Measurements from ENCODE around the gene ITIH4. TPM values are rescaled to one million over a fixed set of nuclear protein-coding genes. Genes with fewer than 3 reads are reported as not detected.

Gene ITIH4
- total and polyA plus RNA-seq, 9 of the 15 experiments (the other 6 are each of a cell fraction or from before 2014, with no cell fraction given) = 0.09 to 0.62 (median 0.20) TPM; not detected in 6

DNA sequence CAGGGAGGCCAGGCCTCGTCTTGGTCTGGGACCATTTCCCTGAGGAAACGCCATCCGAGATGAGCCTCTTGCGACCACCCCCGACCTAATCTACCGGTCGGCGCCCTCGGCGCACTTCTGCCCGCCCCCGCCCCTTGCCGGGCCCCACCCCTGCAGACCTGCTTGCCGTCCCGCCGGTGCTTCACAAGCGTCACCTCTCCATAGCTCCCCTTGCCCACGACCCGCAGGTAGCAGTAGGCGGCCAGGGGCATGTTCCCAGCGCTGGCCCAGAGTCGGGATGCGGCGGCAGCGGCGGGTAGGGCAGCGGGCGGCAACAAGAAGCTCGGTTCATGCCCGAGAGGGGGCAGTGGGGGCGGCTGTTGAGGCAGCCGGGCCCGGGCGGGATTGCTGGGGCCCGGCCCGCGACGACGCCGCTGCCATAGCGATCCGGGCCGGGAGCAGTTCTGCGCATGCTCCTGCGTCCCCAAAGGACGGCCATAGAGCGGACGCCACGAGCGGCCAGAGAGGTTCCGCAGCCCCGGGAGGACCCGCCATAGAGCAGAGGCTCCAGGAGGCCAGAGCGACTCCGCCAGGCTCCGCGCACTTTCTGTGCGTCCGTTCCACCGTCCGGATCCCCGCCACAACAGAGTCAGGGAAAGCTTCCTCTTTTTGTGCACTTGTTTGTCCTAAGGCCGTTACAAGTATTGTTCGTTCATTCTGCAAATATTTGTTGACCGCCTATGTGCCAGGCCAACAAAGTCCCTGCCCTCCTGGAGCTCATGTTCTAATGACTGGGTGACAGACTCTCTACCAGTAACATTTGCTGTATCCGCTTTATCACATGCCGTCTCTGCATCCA is 59.8 kb downstream of the ITIH4 start, which contains the start of gene NEK4 (continued):
- TF ChIP-seq, protein P1, sequence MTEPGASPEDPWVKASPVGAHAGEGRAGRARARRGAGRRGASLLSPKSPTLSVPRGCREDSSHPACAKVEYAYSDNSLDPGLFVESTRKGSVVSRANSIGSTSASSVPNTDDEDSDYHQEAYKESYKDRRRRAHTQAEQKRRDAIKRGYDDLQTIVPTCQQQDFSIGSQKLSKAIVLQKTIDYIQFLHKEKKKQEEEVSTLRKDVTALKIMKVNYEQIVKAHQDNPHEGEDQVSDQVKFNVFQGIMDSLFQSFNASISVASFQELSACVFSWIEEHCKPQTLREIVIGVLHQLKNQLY (CRISPR knock-in tag; conservative IDR thresholded peaks at IDR 0.05) = no peak
- TF ChIP-seq, protein P2, sequence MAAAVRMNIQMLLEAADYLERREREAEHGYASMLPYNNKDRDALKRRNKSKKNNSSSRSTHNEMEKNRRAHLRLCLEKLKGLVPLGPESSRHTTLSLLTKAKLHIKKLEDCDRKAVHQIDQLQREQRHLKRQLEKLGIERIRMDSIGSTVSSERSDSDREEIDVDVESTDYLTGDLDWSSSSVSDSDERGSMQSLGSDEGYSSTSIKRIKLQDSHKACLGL (CRISPR knock-in tag; IDR thresholded peaks at IDR 0.05; ENCODE audit: borderline replicate concordance, poor library complexity, severe bottlenecking) = no peak
- TF ChIP-seq, protein P3, sequence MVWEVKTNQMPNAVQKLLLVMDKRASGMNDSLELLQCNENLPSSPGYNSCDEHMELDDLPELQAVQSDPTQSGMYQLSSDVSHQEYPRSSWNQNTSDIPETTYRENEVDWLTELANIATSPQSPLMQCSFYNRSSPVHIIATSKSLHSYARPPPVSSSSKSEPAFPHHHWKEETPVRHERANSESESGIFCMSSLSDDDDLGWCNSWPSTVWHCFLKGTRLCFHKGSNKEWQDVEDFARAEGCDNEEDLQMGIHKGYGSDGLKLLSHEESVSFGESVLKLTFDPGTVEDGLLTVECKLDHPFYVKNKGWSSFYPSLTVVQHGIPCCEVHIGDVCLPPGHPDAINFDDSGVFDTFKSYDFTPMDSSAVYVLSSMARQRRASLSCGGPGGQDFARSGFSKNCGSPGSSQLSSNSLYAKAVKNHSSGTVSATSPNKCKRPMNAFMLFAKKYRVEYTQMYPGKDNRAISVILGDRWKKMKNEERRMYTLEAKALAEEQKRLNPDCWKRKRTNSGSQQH (CRISPR knock-in tag; IDR thresholded peaks at IDR 0.05) = no peak
- TF ChIP-seq KLF16 (IDR thresholded peaks at IDR 0.05) (no peak), FOXA3 (CRISPR knock-in tag; conservative IDR thresholded peaks at IDR 0.05 in 1 of 2, IDR thresholded peaks at IDR 0.05 in 1 of 2) (no peak), LEF1 (IDR thresholded peaks at IDR 0.05) (no peak), ZNF263 (CRISPR knock-in tag; IDR thresholded peaks at IDR 0.05; ENCODE audit: borderline replicate concordance) (no peak), FOXP4 (CRISPR knock-in tag; IDR thresholded peaks at IDR 0.05; ENCODE audit: borderline replicate concordance) (no peak), PRMT5 (CRISPR knock-in tag; IDR thresholded peaks at IDR 0.05) (no peak), RAD21 (CRISPR knock-in tag; conservative IDR thresholded peaks at IDR 0.05 in 1 of 2, IDR thresholded peaks at IDR 0.05 in 1 of 2) (no peak), ZNF274 (IDR thresholded peaks at IDR 0.05; ENCODE audit: borderline replicate concordance, low read depth, low read length) (no peak), TEAD2 (tag; IDR thresholded peaks at IDR 0.05) (no peak), STAT5B (CRISPR knock-in tag; IDR thresholded peaks at IDR 0.05) (no peak), KLF6 (CRISPR knock-in tag; IDR thresholded peaks at IDR 0.05; ENCODE audit: borderline replicate concordance) (no peak), ZNF551 (CRISPR knock-in tag; IDR thresholded peaks at IDR 0.05) (no peak), ZBTB9 (CRISPR knock-in tag; IDR thresholded peaks at IDR 0.05) (no peak), CEBPB (tag; IDR thresholded peaks at IDR 0.05) (no peak), KLF1 (tag; IDR thresholded peaks at IDR 0.05) (no peak), ZNF584 (CRISPR knock-in tag; IDR thresholded peaks at IDR 0.05; ENCODE audit: low read depth) (no peak)

Measured in K562 (cell line).